Activated CD4-positive, alpha-beta T cell treated with anti-CD3 and anti-CD28 coated beads, Interleukin-2, amount 10 ng/mL, durations not matched to agents 24 days and 14 days (primary cell): ENCODE measurements around the gene NPY2R. TPM values are rescaled to one million over a fixed set of nuclear protein-coding genes. Genes with fewer than 3 reads are reported as not detected.

Experiments
- DNase-seq: peaks from one replicate; pipeline ENCODE4 v3.0.0; 2022
- H3K27ac Mint-ChIP-seq: one replicate; pipeline ENCODE4 v1.8.0; 2022; ENCODE audit warnings: mild to moderate bottlenecking, mixed read lengths
- H3K27me3 Mint-ChIP-seq: one replicate; pipeline ENCODE4 v1.8.0; 2022; ENCODE audit warnings: mixed read lengths
- H3K36me3 Mint-ChIP-seq: one replicate; pipeline ENCODE4 v1.8.0; 2022; ENCODE audit warnings: low read depth, mild to moderate bottlenecking, mixed read lengths
- H3K4me1 Mint-ChIP-seq: one replicate; pipeline ENCODE4 v1.8.0; 2021; ENCODE audit warnings: mixed read lengths
- H3K4me3 Mint-ChIP-seq: one replicate; pipeline ENCODE4 v1.8.0; 2022; ENCODE audit warnings: mild to moderate bottlenecking, moderate library complexity, mixed read lengths
- H3K9me3 Mint-ChIP-seq: one replicate; pipeline ENCODE4 v1.8.0; 2021; ENCODE audit warnings: mixed read lengths
- intact Hi-C: fragments of 100-400 bp; cut with micrococcal nuclease; formaldehyde crosslinking; loops from one replicate; pipeline ENCODE4 v1.15.1; 2023
- total RNA-seq: library from RNA; stranded (reverse); gene quantifications from 2 replicates; pipeline ENCODE4 v1.2.3, GENCODE V29; 2022

Gene NPY2R
- total RNA-seq, 1 donor from 2014 or later = not detected

- no peak overlapping the region for H3K27ac Mint-ChIP-seq
- H3K36me3 Mint-ChIP-seq = no peaks in the 10 kb centered on the region
- H3K27me3 Mint-ChIP-seq = no peaks in the 10 kb centered on the region
- no peak overlapping the region for H3K4me3 Mint-ChIP-seq
- no peak for DNase-seq
- intact Hi-C loops = no loop called here
- no peaks in the 10 kb centered on the region for H3K4me1 Mint-ChIP-seq
- no peaks in the 10 kb centered on the region for H3K9me3 Mint-ChIP-seq
Observed at GRCh38 chr4:155228713-155229112, 20.3 kb downstream of the NPY2R start.

GRCh38 chr4:155232432-155232831, 24.0 kb downstream of the NPY2R start:
- no peaks in the 10 kb centered on the region for H3K36me3 Mint-ChIP-seq
- no peaks in the 10 kb centered on the region for H3K27me3 Mint-ChIP-seq
- no peak for DNase-seq
- intact Hi-C loops = no loop called here
- no peak overlapping the region for H3K27ac Mint-ChIP-seq
- H3K9me3 Mint-ChIP-seq = no peaks in the 10 kb centered on the region
- H3K4me1 Mint-ChIP-seq = no peaks in the 10 kb centered on the region
- H3K4me3 Mint-ChIP-seq = no peak overlapping the region

GRCh38 chr4:155234206-155234605, 25.8 kb downstream of the NPY2R start:
- Mint-ChIP-seq H3K36me3 (no peaks in the 10 kb centered on the region), H3K27me3 (no peaks in the 10 kb centered on the region), H3K9me3 (no peaks in the 10 kb centered on the region), H3K27ac (no peak overlapping the region), H3K4me3 (no peak overlapping the region), H3K4me1 (no peaks in the 10 kb centered on the region)
- intact Hi-C loops = no loop called here
- no peak for DNase-seq

GRCh38 chr4:155237567-155237966, 29.1 kb downstream of the NPY2R start:
- Mint-ChIP-seq H3K36me3 (no peaks in the 10 kb centered on the region), H3K9me3 (no peaks in the 10 kb centered on the region), H3K4me1 (no peaks in the 10 kb centered on the region), H3K4me3 (no peak overlapping the region), H3K27me3 (no peaks in the 10 kb centered on the region), H3K27ac (no peak overlapping the region)
- DNase-seq = no peak
- intact Hi-C loops = no loop called here

DNA sequence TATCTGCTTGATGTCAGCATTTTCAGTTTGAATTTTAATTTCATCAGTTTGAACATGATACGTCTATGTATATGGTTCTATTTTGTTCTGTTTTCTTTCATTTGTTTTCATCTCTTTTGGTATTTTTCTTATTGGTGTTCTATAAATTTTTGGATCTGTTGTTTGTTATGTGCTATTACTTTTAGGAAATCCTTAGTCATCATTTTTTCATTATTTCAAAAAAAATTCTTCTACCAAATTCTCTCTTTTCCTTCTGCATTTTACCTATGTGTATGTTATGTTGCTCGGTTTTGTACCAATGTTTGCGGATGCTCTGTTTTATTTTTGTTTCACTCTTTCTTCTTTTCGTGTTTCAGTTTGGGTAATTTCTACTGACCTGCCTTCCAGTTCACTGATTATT, 32.8 kb downstream of the NPY2R start:
- Mint-ChIP-seq H3K36me3 (no peaks in the 10 kb centered on the region), H3K4me3 (no peak overlapping the region), H3K4me1 (no peaks in the 10 kb centered on the region), H3K9me3 (no peaks in the 10 kb centered on the region), H3K27ac (no peak overlapping the region), H3K27me3 (no peaks in the 10 kb centered on the region)
- no peak for DNase-seq
- intact Hi-C loops = no loop called here

DNA sequence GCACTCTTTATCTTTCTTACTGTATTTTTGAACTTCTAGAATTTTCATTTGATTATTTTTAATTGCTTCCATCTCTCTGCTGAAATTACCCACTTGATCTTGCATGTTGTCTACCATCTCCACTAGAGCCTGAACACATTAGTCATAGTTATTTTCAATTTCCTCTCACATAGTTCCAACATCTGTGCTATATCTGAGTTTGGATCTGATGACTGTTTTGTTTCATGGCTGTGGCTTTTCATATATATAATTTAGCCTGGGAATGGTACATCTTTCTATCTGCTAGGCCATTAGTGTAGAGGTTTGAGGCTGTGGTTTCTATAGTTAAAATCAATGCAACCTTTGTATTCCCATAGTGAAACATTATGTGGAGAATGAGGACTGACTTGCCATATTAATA, 33.2 kb downstream of the NPY2R start:
- Mint-ChIP-seq H3K27me3 (no peaks in the 10 kb centered on the region), H3K9me3 (no peaks in the 10 kb centered on the region), H3K4me1 (no peaks in the 10 kb centered on the region), H3K4me3 (no peak overlapping the region), H3K36me3 (no peaks in the 10 kb centered on the region), H3K27ac (no peak overlapping the region)
- DNase-seq = no peak
- intact Hi-C loops = no loop called here

DNA sequence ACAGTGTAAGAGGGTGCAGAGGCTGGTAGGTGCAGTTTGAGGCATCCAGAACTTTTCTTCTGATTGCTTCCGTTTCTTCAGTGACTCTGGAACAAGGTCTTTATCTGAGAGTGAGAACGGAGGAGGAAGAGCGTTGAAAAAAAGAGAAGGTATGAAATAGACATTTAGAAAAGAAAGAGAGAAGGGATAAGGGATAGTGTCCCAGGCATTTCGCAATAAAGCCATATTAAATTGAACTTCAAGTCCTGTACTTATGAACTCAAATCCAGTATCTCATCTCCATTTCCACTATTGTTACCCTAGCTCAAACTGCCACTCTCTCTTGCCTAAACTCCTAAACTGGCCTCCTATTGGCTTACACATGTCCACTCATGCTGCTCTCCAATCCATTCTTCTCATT, 36.7 kb downstream of the NPY2R start:
- Mint-ChIP-seq H3K27me3 (no peaks in the 10 kb centered on the region), H3K27ac (no peak overlapping the region), H3K9me3 (no peaks in the 10 kb centered on the region), H3K4me1 (no peaks in the 10 kb centered on the region), H3K36me3 (no peaks in the 10 kb centered on the region), H3K4me3 (no peak overlapping the region)
- no peak for DNase-seq
- intact Hi-C loops = no loop called here

GRCh38 chr4:155248002-155248896, 39.8 kb downstream of the NPY2R start:
- Mint-ChIP-seq H3K4me3 (no peak overlapping the region), H3K36me3 (no peaks in the 10 kb centered on the region), H3K9me3 (no peaks in the 10 kb centered on the region), H3K27ac (no peak overlapping the region), H3K27me3 (no peaks in the 10 kb centered on the region), H3K4me1 (no peaks in the 10 kb centered on the region)
- no peak for DNase-seq
- intact Hi-C loops = no loop called here

GRCh38 chr4:155249016-155249566, 40.7 kb downstream of the NPY2R start:
- intact Hi-C loops = no loop called here
- no peak for DNase-seq
- H3K27ac Mint-ChIP-seq = no peak overlapping the region
- H3K27me3 Mint-ChIP-seq = no peaks in the 10 kb centered on the region
- H3K9me3 Mint-ChIP-seq = no peaks in the 10 kb centered on the region
- no peaks in the 10 kb centered on the region for H3K36me3 Mint-ChIP-seq
- no peaks in the 10 kb centered on the region for H3K4me1 Mint-ChIP-seq
- no peak overlapping the region for H3K4me3 Mint-ChIP-seq

DNA sequence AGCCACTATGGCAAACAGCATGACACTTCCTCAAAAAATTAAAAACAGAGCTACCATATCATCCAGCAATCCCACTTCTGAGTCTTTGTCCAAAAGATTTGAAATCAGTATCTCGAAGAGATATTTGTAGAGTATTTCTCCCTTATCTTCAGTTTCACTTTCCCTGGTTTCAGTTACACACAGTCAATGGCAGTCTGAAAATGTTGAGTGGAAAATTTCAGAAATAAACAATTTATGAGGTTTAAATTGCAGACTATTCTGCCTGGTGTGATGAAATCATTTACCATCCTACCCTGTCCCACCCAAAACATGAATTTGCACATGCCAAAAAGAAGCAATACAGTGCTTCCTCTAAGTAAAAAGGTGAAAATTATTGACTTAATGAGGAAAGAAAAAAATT, 43.9 kb downstream of the NPY2R start:
- H3K27ac Mint-ChIP-seq = no peak overlapping the region

GRCh38 chr4:155263480-155263879, 55.0 kb downstream of the NPY2R start:
- no peak for DNase-seq
- Mint-ChIP-seq H3K4me1 (no peaks in the 10 kb centered on the region), H3K27ac (no peak overlapping the region), H3K4me3 (no peak overlapping the region), H3K9me3 (no peaks in the 10 kb centered on the region), H3K27me3 (no peaks in the 10 kb centered on the region), H3K36me3 (no peaks in the 10 kb centered on the region)
- intact Hi-C loops = no loop called here

More for the DNA sequence above, 43.9 kb downstream of the NPY2R start:
- no peak for DNase-seq
- Mint-ChIP-seq H3K4me3 (no peak overlapping the region), H3K27me3 (no peaks in the 10 kb centered on the region), H3K36me3 (no peaks in the 10 kb centered on the region), H3K9me3 (no peaks in the 10 kb centered on the region), H3K4me1 (no peaks in the 10 kb centered on the region)
- intact Hi-C loops = no loop called here

GRCh38 chr4:155265113-155265512, 56.7 kb downstream of the NPY2R start:
- H3K27me3 Mint-ChIP-seq = no peaks in the 10 kb centered on the region
- no peaks in the 10 kb centered on the region for H3K4me1 Mint-ChIP-seq
- H3K27ac Mint-ChIP-seq = no peak overlapping the region
- no peak for DNase-seq
- H3K36me3 Mint-ChIP-seq = no peaks in the 10 kb centered on the region
- H3K9me3 Mint-ChIP-seq = no peaks in the 10 kb centered on the region
- H3K4me3 Mint-ChIP-seq = no peak overlapping the region
- intact Hi-C loops = no loop called here
